GM12873 (cell line): ENCODE results near the gene NIF3L1.

Source experiments
- CTCF ChIP-seq: IDR thresholded peaks from 2 replicates; pipeline ENCODE4 v1.5.1; 2012; ENCODE audit warnings: low read depth, mild to moderate bottlenecking, moderate library complexity, low read length, control low read depth; ENCODE audit not compliant: insufficient read depth; ENCODE audit errors: missing control alignments

The NIF3L1 gene

GRCh38 chr2:200929334-200930249 lies 40.4 kb downstream of the NIF3L1 start:
- TF ChIP-seq CTCF = no peak

GRCh38 chr2:200930947-200931626 lies 41.9 kb downstream of the NIF3L1 start:
- TF ChIP-seq CTCF = no peak

GRCh38 chr2:200939832-200940231 lies 50.7 kb downstream of the NIF3L1 start:
- TF ChIP-seq CTCF = no peak

GRCh38 chr2:200943527-200944105 lies 54.4 kb downstream of the NIF3L1 start:
- TF ChIP-seq CTCF = no peak

- TF ChIP-seq CTCF = no peak
Measured at GRCh38 chr2:200944467-200945394, 55.6 kb downstream of the NIF3L1 start.

GRCh38 chr2:200945395-200945729 lies 56.2 kb downstream of the NIF3L1 start:
- TF ChIP-seq CTCF = no peak

GRCh38 chr2:200950378-200950777 lies 61.2 kb downstream of the NIF3L1 start:
- no peak for TF ChIP-seq CTCF
